Measurements from ENCODE around the gene TMEM151B. TPM values are rescaled to one million over a fixed set of nuclear protein-coding genes. Genes with fewer than 3 reads are reported as not detected.
A peak's percentile ranks its signal among the peaks of the same experiment; 100 is the strongest.

The TMEM151B gene
- total and polyA plus RNA-seq, 2 of the 13 experiments (the other 11 are each of a cell fraction or from before 2014, with no cell fraction given) = not detected

GRCh38 chr6:44349904-44350649 lies 79.8 kb downstream of the TMEM151B start:
- Histone ChIP-seq H2AFZ (ENCODE audit: low read length) (no peak overlapping the region), H3K4me3 (replicated peaks in 1 of 3; ENCODE audit: insufficient read depth in 1 of 3, low read depth in 2 of 3, low read length in 3 of 3) (no peak overlapping the region), H4K20me1 (ENCODE audit: insufficient read depth, low read length) (no peaks in the 10 kb centered on the region), H3K79me2 (ENCODE audit: insufficient read depth, low read length) (no peaks in the 10 kb centered on the region), H3K36me3 (replicated peaks in 1 of 2; ENCODE audit: control insufficient read depth in 1 of 2, insufficient read depth in 2 of 2, low read length in 2 of 2) (no peaks in the 10 kb centered on the region), H3K4me1 (ENCODE audit: insufficient read depth, low read length) (peaks cover 11% of the 10 kb centered on the region), H3K9me3 (ENCODE audit: low read length) (no peaks in the 10 kb centered on the region), H3K4me2 (ENCODE audit: low read depth, low read length) (no peak overlapping the region; the same call in 1 of the 2 replicates), H3K9ac (ENCODE audit: insufficient read depth, low read depth, low read length) (no peak overlapping the region), H3K27ac (ENCODE audit: extremely low read length, insufficient read depth, low read length) (no peak overlapping the region), H3K27me3 (ENCODE audit: control insufficient read depth in 1 of 2, insufficient read depth in 2 of 2, low read length in 2 of 2) (peaks cover 0 to 6% of the 10 kb centered on the region in 2 experiments; a peak in 3 of 5 replicates)
- CTCF ChIA-PET (ENCODE audit: low intra/inter-chr PET ratio, low total read pairs) = no interaction called here
- WGBS (ENCODE audit: low lambda C conversion rate) = 25% methylated on average over 6 of the region's 6 CpGs
- in situ Hi-C loops (cut with HindIII; ENCODE audit: extremely low pct_ligation_motif_present, low pct_unique_long_range_greater_than_20kb) (no loop called here), intact Hi-C loops (cut with micrococcal nuclease; ENCODE audit: unreplicated experiment) (no loop called here)
- TF ChIP-seq MYNN (CRISPR knock-in tag; IDR thresholded peaks at IDR 0.05; ENCODE audit: low read depth) (no peak), NFE2L2 (IDR thresholded peaks at IDR 0.05; ENCODE audit: low read length) (0 out of 2 replicates have a peak, but pooled peaks have one; percentile 18), KLF16 (CRISPR knock-in tag; IDR thresholded peaks at IDR 0.05) (no peak), ZNF572 (CRISPR knock-in tag; IDR thresholded peaks at IDR 0.05) (no peak), POLR2A (IDR thresholded peaks at IDR 0.05; ENCODE audit: insufficient read depth in 1 of 2, low read depth in 2 of 2, low read length in 2 of 2) (no peak), ETV5 (CRISPR knock-in tag; IDR thresholded peaks at IDR 0.05; ENCODE audit: borderline replicate concordance) (no peak), TAF1 (CRISPR knock-in tag; IDR thresholded peaks at IDR 0.05) (no peak), HNF4G (IDR thresholded peaks at IDR 0.05; ENCODE audit: borderline replicate concordance, low read depth, low read length) (peak; percentile 31; the same call in 1 of the 2 replicates), HNF4G (CRISPR knock-in tag; IDR thresholded peaks at IDR 0.05; ENCODE audit: borderline replicate concordance, low read depth) (no peak), BORCS8-MEF2B (CRISPR knock-in tag; IDR thresholded peaks at IDR 0.05) (no peak), MNT (IDR thresholded peaks at IDR 0.05) (no peak), ZNF597 (CRISPR knock-in tag; IDR thresholded peaks at IDR 0.05) (no peak), ZNF558 (CRISPR knock-in tag; IDR thresholded peaks at IDR 0.05; ENCODE audit: borderline replicate concordance) (no peak), HNF4A (CRISPR knock-in tag; IDR thresholded peaks at IDR 0.05) (peak; percentile 49), ZNF724P (CRISPR knock-in tag; IDR thresholded peaks at IDR 0.05; ENCODE audit: borderline replicate concordance) (no peak), ETS1 (CRISPR knock-in tag; IDR thresholded peaks at IDR 0.05) (no peak)
- FAIRE-seq = peak; percentile 18
- no TSS peak for BruUV-seq (replicated peaks)
- peak; percentile 17 for DNase-seq (ENCODE audit: low spot score)
- ATAC-seq = peak; percentile 75
- POLR2A ChIA-PET = no interaction called here

All from HepG2 (cell line).